Endodermal cell (in vitro differentiated cells): ENCODE measurements around the gene NRXN3. TPM values are rescaled to one million over a fixed set of nuclear protein-coding genes. Genes with fewer than 3 reads are reported as not detected.

Experiments used
- DNase-seq: peaks from one replicate; pipeline ENCODE4 v3.0.0-alpha.2; 2017
- H3K27ac ChIP-seq: 2 replicates; pipeline ENCODE4 v1.5.1; 2013; ENCODE audit warnings: mild to moderate bottlenecking, low read depth, low read length, moderate library complexity
- H3K27me3 ChIP-seq: 2 replicates; pipeline ENCODE4 v1.6.1; 2013; ENCODE audit warnings: mild to moderate bottlenecking, low read length, moderate library complexity; ENCODE audit not compliant: insufficient read depth, control insufficient read depth, poor library complexity, severe bottlenecking
- H3K36me3 ChIP-seq: 2 replicates; pipeline ENCODE4 v1.7.0; 2013; ENCODE audit warnings: mild to moderate bottlenecking, low read length, moderate library complexity; ENCODE audit not compliant: control insufficient read depth, insufficient read depth
- H3K4me1 ChIP-seq: one replicate; pipeline ENCODE4 v1.7.0; 2013; ENCODE audit warnings: low read length; ENCODE audit not compliant: control insufficient read depth, insufficient read depth
- H3K4me3 ChIP-seq: 2 replicates; pipeline ENCODE4 v1.5.1; 2013; ENCODE audit warnings: mild to moderate bottlenecking, low read length, moderate library complexity
- H3K9ac ChIP-seq: 2 replicates; pipeline ENCODE4 v1.6.1; 2013; ENCODE audit warnings: mild to moderate bottlenecking, low read length, moderate library complexity; ENCODE audit not compliant: poor library complexity, severe bottlenecking; ENCODE audit errors: extremely low read depth
- H3K9me3 ChIP-seq: 2 replicates; pipeline ENCODE4 v1.6.1; 2013; ENCODE audit warnings: mild to moderate bottlenecking, low read length, moderate library complexity; ENCODE audit not compliant: control insufficient read depth
- H3K27ac Mint-ChIP-seq: 2 replicates; pipeline ENCODE4 v1.8.0; 2020; ENCODE audit warnings: mixed read lengths
- H3K27me3 Mint-ChIP-seq: 2 replicates; pipeline ENCODE4 v1.8.0; 2021; ENCODE audit warnings: mild to moderate bottlenecking, mixed read lengths; ENCODE audit not compliant: insufficient read depth
- H3K36me3 Mint-ChIP-seq: 2 replicates; pipeline ENCODE4 v1.8.0; 2020; ENCODE audit warnings: low read depth, mixed read lengths
- H3K4me1 Mint-ChIP-seq: 2 replicates; pipeline ENCODE4 v1.8.0; 2020; ENCODE audit warnings: mixed read lengths
- H3K4me3 Mint-ChIP-seq: 2 replicates; pipeline ENCODE4 v1.8.0; 2020; ENCODE audit warnings: mild to moderate bottlenecking, moderate library complexity, mixed read lengths
- H3K9me3 Mint-ChIP-seq: 2 replicates; pipeline ENCODE4 v1.8.0; 2020; ENCODE audit warnings: mild to moderate bottlenecking, mixed read lengths
- WGBS, 2 experiments: methylation state at CpG; one replicate each; pipeline versions ENCODE4 v1.1.5 to v1.1.7; 2013; ENCODE audit warnings: missing lambda C conversion rate in 2 of 2, mixed read lengths in 1 of 2; ENCODE audit not compliant: insufficient coverage in 1 of 2, insufficient read length in 1 of 2; 5-methylcytosine and 5-hydroxymethylcytosine counted together
- total RNA-seq, 2 donors: library from RNA; stranded (reverse); fragmentation: NEBNext Ultra II Directional in 1 of 2; extraction: Animal tissue kit (Norgen Biotek cat#: 25700) in 1 of 2; gene quantifications; 2 replicates in 1 of 2; 3 replicates in 1 of 2; pipeline ENCODE4 v1.2.1, GENCODE V29; 2021
- TF ChIP-seq, protein P1 (sequence below): fragments of 200-600 bp; sonication (generic); conservative IDR thresholded peaks from 2 replicates; pipeline ENCODE4 v1.5.0; 2021; ENCODE audit warnings: antibody characterized with exemption, mild to moderate bottlenecking

NRXN3 gene
- total RNA-seq, 2 donors from 2014 or later = 20.9 to 21.4 TPM

DNA sequence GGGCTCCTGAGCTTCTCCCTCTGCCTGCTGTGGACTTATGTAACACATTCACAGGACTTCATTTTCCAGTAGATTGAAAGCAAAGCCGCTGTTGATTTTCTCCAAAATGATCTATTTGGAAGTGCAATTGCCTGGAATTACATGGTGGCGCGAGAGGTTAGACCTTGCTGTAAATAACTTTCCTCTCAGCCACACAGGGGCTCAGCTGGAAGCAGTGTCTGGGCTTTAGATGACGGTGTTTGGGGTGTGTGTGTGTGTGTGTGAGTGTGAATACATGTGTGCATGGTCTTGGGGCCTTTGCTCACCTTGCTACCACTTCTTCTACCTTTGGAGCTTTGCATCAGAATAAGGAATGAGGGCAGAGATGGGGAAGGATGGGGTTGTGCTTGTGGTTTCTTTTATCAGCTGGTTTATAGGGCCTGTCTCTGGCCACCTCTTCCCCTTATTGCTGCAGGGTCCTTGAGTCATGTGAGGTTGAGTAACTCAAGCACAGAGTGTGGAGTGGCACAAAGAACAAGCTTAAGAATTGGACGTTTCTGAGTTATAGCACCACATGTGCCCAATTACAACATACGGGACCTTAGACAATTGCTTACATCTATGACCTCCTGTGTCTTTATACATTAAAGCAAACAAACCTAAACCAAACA, 280.6 kb downstream of the NRXN3 start:
- no peak overlapping the region for H3K27ac ChIP-seq
- Mint-ChIP-seq H3K9me3 (no peaks in the 10 kb centered on the region), H3K27me3 (no peaks in the 10 kb centered on the region), H3K4me1 (no peaks in the 10 kb centered on the region), H3K4me3 (no peak overlapping the region), H3K36me3 (no peaks in the 10 kb centered on the region), H3K27ac (no peak overlapping the region)
- no peaks in the 10 kb centered on the region for H3K4me1 ChIP-seq
- H3K4me3 ChIP-seq = no peak overlapping the region
- H3K36me3 ChIP-seq = no peaks in the 10 kb centered on the region
- no peak for DNase-seq
- no peaks in the 10 kb centered on the region for H3K27me3 ChIP-seq
- H3K9ac ChIP-seq = no peak overlapping the region
- 90% methylated on average over 5 of the region's 6 CpGs; no CpG with 5 or more reads in 1 of the 2 experiments for WGBS, 2 experiments
- TF ChIP-seq, protein P1, sequence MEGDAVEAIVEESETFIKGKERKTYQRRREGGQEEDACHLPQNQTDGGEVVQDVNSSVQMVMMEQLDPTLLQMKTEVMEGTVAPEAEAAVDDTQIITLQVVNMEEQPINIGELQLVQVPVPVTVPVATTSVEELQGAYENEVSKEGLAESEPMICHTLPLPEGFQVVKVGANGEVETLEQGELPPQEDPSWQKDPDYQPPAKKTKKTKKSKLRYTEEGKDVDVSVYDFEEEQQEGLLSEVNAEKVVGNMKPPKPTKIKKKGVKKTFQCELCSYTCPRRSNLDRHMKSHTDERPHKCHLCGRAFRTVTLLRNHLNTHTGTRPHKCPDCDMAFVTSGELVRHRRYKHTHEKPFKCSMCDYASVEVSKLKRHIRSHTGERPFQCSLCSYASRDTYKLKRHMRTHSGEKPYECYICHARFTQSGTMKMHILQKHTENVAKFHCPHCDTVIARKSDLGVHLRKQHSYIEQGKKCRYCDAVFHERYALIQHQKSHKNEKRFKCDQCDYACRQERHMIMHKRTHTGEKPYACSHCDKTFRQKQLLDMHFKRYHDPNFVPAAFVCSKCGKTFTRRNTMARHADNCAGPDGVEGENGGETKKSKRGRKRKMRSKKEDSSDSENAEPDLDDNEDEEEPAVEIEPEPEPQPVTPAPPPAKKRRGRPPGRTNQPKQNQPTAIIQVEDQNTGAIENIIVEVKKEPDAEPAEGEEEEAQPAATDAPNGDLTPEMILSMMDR = no peak
- H3K9me3 ChIP-seq = no peaks in the 10 kb centered on the region

GRCh38 chr14:78451319-78451695, 281.1 kb downstream of the NRXN3 start:
- Mint-ChIP-seq H3K4me3 (no peak overlapping the region), H3K4me1 (no peaks in the 10 kb centered on the region), H3K36me3 (no peaks in the 10 kb centered on the region), H3K27me3 (no peaks in the 10 kb centered on the region), H3K9me3 (no peaks in the 10 kb centered on the region), H3K27ac (no peak overlapping the region)
- Histone ChIP-seq H3K27ac (no peak overlapping the region), H3K36me3 (no peaks in the 10 kb centered on the region), H3K9ac (no peak overlapping the region), H3K4me1 (no peaks in the 10 kb centered on the region), H3K27me3 (no peaks in the 10 kb centered on the region), H3K4me3 (no peak overlapping the region), H3K9me3 (no peaks in the 10 kb centered on the region)
- WGBS, 2 experiments = 93% methylated on average over 2 of the region's 2 CpGs; no CpG with 5 or more reads in 1 of the 2 experiments
- DNase-seq = no peak
- TF ChIP-seq, protein P1 = no peak

DNA sequence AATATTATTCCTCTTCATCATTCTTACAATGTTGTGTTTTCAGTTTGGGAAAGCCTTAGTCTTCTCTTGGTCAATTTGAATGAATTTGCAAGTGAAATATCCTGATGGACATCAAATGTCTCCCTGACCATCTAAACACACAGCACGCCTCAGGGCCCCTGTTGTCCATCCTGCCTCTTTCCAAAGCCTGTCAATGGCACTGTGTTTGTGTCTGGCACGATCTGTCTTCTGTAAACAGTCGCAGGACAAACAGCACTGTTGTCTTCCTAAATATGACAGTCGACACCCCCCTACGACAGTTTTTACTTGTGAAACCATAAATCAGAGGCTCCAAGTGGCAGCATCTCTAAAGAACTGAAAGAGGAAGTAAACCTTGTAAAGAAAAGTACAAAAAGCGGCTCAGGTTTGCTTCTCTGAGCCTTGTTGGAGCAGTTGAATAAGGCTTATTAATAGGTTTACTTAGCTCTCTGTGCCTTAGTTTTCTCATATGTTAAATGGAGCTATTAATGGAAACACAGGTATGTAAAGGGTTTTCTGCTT, 285.8 kb downstream of the NRXN3 start:
- WGBS, 2 experiments = 91 to 96% methylated on average over 5 to 6 of the region's 6 CpGs
- DNase-seq = no peak

More for the DNA sequence above, 285.8 kb downstream of the NRXN3 start:
- H3K4me1 Mint-ChIP-seq = no peaks in the 10 kb centered on the region
- no peak overlapping the region for H3K4me3 Mint-ChIP-seq
- no peak overlapping the region for H3K27ac Mint-ChIP-seq
- TF ChIP-seq, protein P1 = no peak
- no peak overlapping the region for H3K27ac ChIP-seq
- H3K9ac ChIP-seq = no peak overlapping the region
- no peaks in the 10 kb centered on the region for H3K36me3 ChIP-seq
- no peaks in the 10 kb centered on the region for H3K9me3 ChIP-seq
- no peaks in the 10 kb centered on the region for H3K36me3 Mint-ChIP-seq
- H3K27me3 Mint-ChIP-seq = no peaks in the 10 kb centered on the region
- no peaks in the 10 kb centered on the region for H3K9me3 Mint-ChIP-seq
- H3K27me3 ChIP-seq = no peaks in the 10 kb centered on the region
- H3K4me1 ChIP-seq = no peaks in the 10 kb centered on the region
- H3K4me3 ChIP-seq = no peak overlapping the region
